Activated CD4-positive, alpha-beta T cell treated with anti-CD3 and anti-CD28 coated beads, Interleukin-2, amount 10 ng/mL, durations not matched to agents 7 days and 5 days (primary cell): ENCODE data around the gene OCLN. TPM values are rescaled to one million over a fixed set of nuclear protein-coding genes. Genes with fewer than 3 reads are reported as not detected.
A peak's percentile ranks its signal among the peaks of the same experiment; 100 is the strongest.
"Not testable (repeated sequence)": the region's sequence is repeated elsewhere in the genome, so short reads cannot be mapped to it uniquely, and the experiment has no call there.

Experiments
- CTCF ChIA-PET: fragments of 350-600 bp; sonication (Branson Sonifier 250); formaldehyde crosslinking; loops from one replicate; lab custom pipeline; 2021; ENCODE audit warnings: antibody characterized with exemption; lab: Charles Lee
- POLR2A ChIA-PET: fragments of 350-600 bp; sonication (Branson Sonifier 250); formaldehyde crosslinking; loops from one replicate; lab custom pipeline; 2021; ENCODE audit warnings: antibody characterized with exemption; lab: Charles Lee
- DNase-seq: peaks from one replicate; pipeline ENCODE4 v3.0.0-alpha.2; 2020
- H3K27ac Mint-ChIP-seq: one replicate; pipeline ENCODE4 v1.8.0; 2021; ENCODE audit warnings: mild to moderate bottlenecking, moderate library complexity, mixed read lengths
- H3K27me3 Mint-ChIP-seq: one replicate; pipeline ENCODE4 v1.8.0; 2021; ENCODE audit warnings: mixed read lengths
- H3K36me3 Mint-ChIP-seq: one replicate; pipeline ENCODE4 v1.8.0; 2021; ENCODE audit warnings: low read depth, mixed read lengths
- H3K4me1 Mint-ChIP-seq: one replicate; pipeline ENCODE4 v1.8.0; 2021; ENCODE audit warnings: mixed read lengths
- H3K4me3 Mint-ChIP-seq: one replicate; pipeline ENCODE4 v1.8.0; 2021; ENCODE audit warnings: mild to moderate bottlenecking, moderate library complexity, mixed read lengths
- H3K9me3 Mint-ChIP-seq: one replicate; pipeline ENCODE4 v1.8.0; 2021; ENCODE audit warnings: mixed read lengths
- total RNA-seq, 2 experiments: library from RNA; stranded (reverse); gene quantifications; one replicate each; pipeline ENCODE4 v1.2.3, GENCODE V29; 2021

Gene OCLN
- total RNA-seq, 2 experiments from 2014 or later: 3.9 to 4.6 TPM

GRCh38 chr5:69559908-69560330 is 67.3 kb downstream of the OCLN start, which contains the start of gene GTF2H2C:
Gene GTF2H2C, plus strand, starts transcription at chr5:69560191. Its CDS starts 4,942 bp downstream, at chr5:69565133.
- H3K4me1 Mint-ChIP-seq, H3K27me3 Mint-ChIP-seq, H3K36me3 Mint-ChIP-seq, POLR2A ChIA-PET, CTCF ChIA-PET, H3K9me3 Mint-ChIP-seq: not testable (repeated sequence)
- Mint-ChIP-seq H3K27ac (peak within 1 kb of the TSS; percentile 84), H3K4me3 (peak within 1 kb of the TSS; percentile 86)
- DNase-seq: peak; percentile 75

GRCh38 chr5:69560587-69561431 is 68.2 kb downstream of the OCLN start:
- peak overlapping the region; percentile 69 for H3K4me3 Mint-ChIP-seq
- H3K9me3 Mint-ChIP-seq, H3K36me3 Mint-ChIP-seq, H3K4me1 Mint-ChIP-seq, CTCF ChIA-PET, POLR2A ChIA-PET, H3K27me3 Mint-ChIP-seq, DNase-seq: not testable (repeated sequence)
- H3K27ac Mint-ChIP-seq: peak overlapping the region; percentile 46

- H3K36me3 Mint-ChIP-seq, DNase-seq, H3K27ac Mint-ChIP-seq, H3K9me3 Mint-ChIP-seq, POLR2A ChIA-PET, H3K27me3 Mint-ChIP-seq, H3K4me3 Mint-ChIP-seq, H3K4me1 Mint-ChIP-seq, CTCF ChIA-PET: not testable (repeated sequence)
These were observed 73.6 kb downstream of the OCLN start for GRCh38 chr5:69566172-69566571.

- H3K9me3 Mint-ChIP-seq, H3K36me3 Mint-ChIP-seq, DNase-seq, H3K27me3 Mint-ChIP-seq, H3K4me1 Mint-ChIP-seq, H3K4me3 Mint-ChIP-seq, H3K27ac Mint-ChIP-seq, POLR2A ChIA-PET: not testable (repeated sequence)
- CTCF ChIA-PET: interaction anchor here (0.7 kb wide), 1 partner anchor 37 kb away, joined by 3 read pairs; no protein-coding TSS in a partner anchor
These were observed 75.5 kb downstream of the OCLN start for GRCh38 chr5:69568072-69568471.

- H3K4me3 Mint-ChIP-seq, H3K36me3 Mint-ChIP-seq, CTCF ChIA-PET, POLR2A ChIA-PET, H3K4me1 Mint-ChIP-seq, DNase-seq, H3K9me3 Mint-ChIP-seq, H3K27ac Mint-ChIP-seq, H3K27me3 Mint-ChIP-seq: not testable (repeated sequence)
These were observed 90.8 kb downstream of the OCLN start for GRCh38 chr5:69583356-69583755.

GRCh38 chr5:69596114-69596840 is 103.7 kb downstream of the OCLN start:
- H3K36me3 Mint-ChIP-seq, H3K9me3 Mint-ChIP-seq, H3K27me3 Mint-ChIP-seq, H3K4me1 Mint-ChIP-seq, H3K4me3 Mint-ChIP-seq, CTCF ChIA-PET, H3K27ac Mint-ChIP-seq, POLR2A ChIA-PET, DNase-seq: not testable (repeated sequence)

GRCh38 chr5:69601947-69602346 is 109.4 kb downstream of the OCLN start:
- POLR2A ChIA-PET, H3K27me3 Mint-ChIP-seq, DNase-seq, H3K9me3 Mint-ChIP-seq, H3K36me3 Mint-ChIP-seq, H3K4me1 Mint-ChIP-seq, H3K27ac Mint-ChIP-seq, H3K4me3 Mint-ChIP-seq, CTCF ChIA-PET: not testable (repeated sequence)

- H3K4me1 Mint-ChIP-seq, H3K27ac Mint-ChIP-seq, POLR2A ChIA-PET, H3K4me3 Mint-ChIP-seq, DNase-seq, H3K36me3 Mint-ChIP-seq, CTCF ChIA-PET, H3K9me3 Mint-ChIP-seq, H3K27me3 Mint-ChIP-seq: not testable (repeated sequence)
These were observed 114.2 kb downstream of the OCLN start for GRCh38 chr5:69606839-69607238.

Other genes starting within 250 kb of the OCLN start
- gene CCDC125, start 160.0 kb upstream of the OCLN start, total RNA-seq: 1 to 10 TPM; 8.2 to 8.8 TPM
- 10 to 100 TPM; 26.7 to 33.3 TPM for gene AK6, start 123.3 kb upstream of the OCLN start, total RNA-seq
- 10 to 100 TPM; 53.7 to 61.4 TPM for gene TAF9, start 123.3 kb upstream of the OCLN start, total RNA-seq
- gene RAD17, start 123.0 kb upstream of the OCLN start, total RNA-seq: 10 to 100 TPM; 23.6 to 26.8 TPM
- gene MARVELD2, start 77.7 kb upstream of the OCLN start, total RNA-seq: under 1 TPM; 0.07 to 0.17 TPM
- 10 to 100 TPM; 27.1 to 30.7 TPM for gene GTF2H2C, start 67.4 kb downstream of the OCLN start, total RNA-seq